Nucleus accumbens (tissue), 56 donors: ENCODE measurements around the gene USP2.
A peak's percentile ranks its signal among the peaks of the same experiment; 100 is the strongest.
"Not testable (repeated sequence)": the region's sequence is repeated elsewhere in the genome, so short reads cannot be mapped to it uniquely, and the experiment has no call there.

Experiments used
- DNase-seq, 56 donors: peaks; one replicate each; lab custom pipeline; 2025; lab: John Stamatoyannopoulos, UW

USP2 gene

DNA sequence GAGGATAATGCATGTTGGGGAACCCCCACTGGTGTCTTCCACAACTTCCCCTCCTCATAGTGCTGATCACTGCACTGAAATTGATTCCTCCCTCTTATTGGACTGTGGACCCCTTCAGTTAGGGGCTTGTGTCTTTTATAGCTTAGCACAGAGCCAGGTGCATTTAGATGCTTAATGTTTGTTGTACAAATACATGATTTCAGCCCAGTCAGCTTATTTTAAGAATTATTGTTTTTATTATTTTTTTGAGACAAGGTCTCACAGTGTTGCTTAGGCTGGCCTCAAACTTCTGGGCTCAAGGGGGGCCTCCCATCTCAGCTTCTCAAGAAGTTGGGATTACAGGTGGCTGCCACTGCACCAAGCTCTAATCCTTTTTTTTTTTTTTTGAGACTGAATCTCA is 33.2 kb upstream of the USP2 start:
- no peak for DNase-seq

DNA sequence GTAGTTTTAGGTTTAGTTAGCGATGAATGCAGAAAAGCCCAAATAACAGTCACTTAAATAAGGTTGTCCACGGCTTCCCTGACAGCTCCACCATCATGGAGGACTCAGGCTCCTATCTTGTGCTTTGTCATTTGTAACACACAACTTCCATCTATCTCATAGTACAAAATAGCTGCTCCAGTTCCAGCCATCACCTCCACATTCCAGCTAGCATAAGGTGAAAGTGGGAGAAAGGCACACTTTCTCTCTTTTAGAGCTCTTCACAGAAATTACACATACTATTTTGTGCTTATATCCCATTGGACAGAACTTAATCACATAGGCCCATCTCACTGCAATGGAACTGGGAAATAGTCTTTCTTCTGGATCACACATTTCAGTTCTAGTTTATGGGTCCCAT is 32.8 kb upstream of the USP2 start:
- DNase-seq = no peak

DNA sequence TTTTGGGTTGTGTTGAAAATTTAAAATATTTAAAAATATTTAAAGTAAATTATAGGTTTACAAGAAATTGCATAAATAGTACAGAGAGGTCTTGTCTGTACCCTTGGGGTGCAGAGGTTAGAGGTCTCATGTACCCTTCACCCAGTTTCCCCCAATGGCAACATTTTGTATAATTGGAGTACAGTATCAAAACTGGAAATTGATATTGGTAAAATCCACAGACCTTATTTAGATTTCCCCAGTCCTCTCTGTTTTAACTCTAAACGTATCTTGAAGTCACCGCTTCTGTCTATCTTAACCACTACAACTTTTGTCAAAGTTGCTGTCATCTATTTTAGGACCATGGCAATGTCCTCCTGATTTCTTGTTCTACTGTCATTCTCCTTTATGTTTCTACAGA is 30.6 kb upstream of the USP2 start:
- DNase-seq = no peak

- DNase-seq = no peak
Measured at GRCh38 chr11:119410501-119410900, 29.0 kb upstream of the USP2 start.

GRCh38 chr11:119409731-119410130 is 28.2 kb upstream of the USP2 start:
- no peak for DNase-seq

- no peak for DNase-seq
Measured at GRCh38 chr11:119406005-119406404, 24.5 kb upstream of the USP2 start.

GRCh38 chr11:119405448-119405847 is 24.0 kb upstream of the USP2 start:
- not testable (repeated sequence) for DNase-seq

- DNase-seq = no peak
Measured at GRCh38 chr11:119404872-119405271, 23.4 kb upstream of the USP2 start.

- no peak for DNase-seq
Measured at GRCh38 chr11:119403021-119403420, 21.5 kb upstream of the USP2 start.

- DNase-seq = no peak
Measured at GRCh38 chr11:119402470-119402869, 21.0 kb upstream of the USP2 start.

- DNase-seq = no peak
Measured at GRCh38 chr11:119400860-119401259, 19.4 kb upstream of the USP2 start.

DNA sequence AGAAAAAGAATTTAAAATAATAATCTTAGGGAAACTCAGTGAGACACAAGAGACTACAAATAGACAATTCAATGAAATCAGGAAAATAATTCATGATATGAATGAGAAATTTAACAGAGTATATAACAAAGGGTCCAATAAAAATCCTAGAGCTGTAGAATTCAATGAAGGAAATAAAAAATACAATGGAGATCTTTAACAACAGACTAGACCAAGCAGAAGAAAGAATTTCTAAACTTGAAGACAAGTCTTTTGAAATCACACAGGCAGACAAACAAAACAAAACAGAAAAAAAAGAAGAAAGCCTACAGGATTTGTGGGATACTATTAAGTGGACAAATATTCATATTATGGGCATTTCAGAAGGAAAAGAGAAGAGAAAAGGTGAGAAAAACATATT is 16.2 kb upstream of the USP2 start:
- DNase-seq = no peak

GRCh38 chr11:119396835-119397234 is 15.3 kb upstream of the USP2 start:
- no peak for DNase-seq

GRCh38 chr11:119391275-119391674 is 9.8 kb upstream of the USP2 start:
- no peak for DNase-seq

- DNase-seq = no peak
Measured at GRCh38 chr11:119389611-119390254, 8.2 kb upstream of the USP2 start.

DNA sequence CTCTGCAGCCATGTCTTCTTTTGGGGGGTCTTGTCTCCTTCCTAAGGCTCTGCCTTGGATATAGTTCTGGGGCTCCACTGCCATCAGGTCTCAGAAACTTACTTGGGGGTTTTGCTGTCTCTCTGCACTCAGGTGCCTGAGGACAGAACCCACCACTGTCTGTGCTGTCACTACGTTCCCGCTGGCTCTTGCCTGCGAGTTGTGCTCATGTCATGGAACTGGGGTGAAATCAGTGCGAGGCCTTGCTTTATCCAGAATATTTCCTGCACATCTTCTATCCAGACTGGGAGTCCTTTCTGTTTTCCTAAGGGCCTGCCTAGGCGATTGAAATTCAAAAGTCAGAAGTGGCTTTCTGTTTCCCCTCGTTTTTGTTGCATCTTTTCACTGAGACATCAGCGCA is 6.6 kb upstream of the USP2 start:
- DNase-seq = no peak

DNA sequence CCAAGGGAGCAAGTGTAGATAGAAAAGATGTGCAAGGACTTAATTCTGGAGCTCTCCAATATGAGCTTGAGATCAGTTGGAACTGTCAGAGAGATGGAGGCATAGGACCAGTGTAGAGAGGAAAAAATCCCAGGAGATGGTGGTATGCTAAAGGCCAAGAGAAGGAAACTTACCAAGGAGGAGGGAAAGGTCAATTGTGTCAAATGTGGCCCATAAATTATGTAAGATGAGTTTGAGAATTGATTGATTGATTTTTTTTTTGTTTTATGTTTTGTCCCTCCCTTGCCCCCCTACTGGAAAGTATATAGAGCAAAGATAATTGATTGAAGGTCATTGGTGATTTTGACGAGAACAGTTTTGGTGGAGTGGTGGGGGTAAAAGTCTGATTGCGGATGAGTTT is 2.8 kb upstream of the USP2 start:
- no peak for DNase-seq

DNA sequence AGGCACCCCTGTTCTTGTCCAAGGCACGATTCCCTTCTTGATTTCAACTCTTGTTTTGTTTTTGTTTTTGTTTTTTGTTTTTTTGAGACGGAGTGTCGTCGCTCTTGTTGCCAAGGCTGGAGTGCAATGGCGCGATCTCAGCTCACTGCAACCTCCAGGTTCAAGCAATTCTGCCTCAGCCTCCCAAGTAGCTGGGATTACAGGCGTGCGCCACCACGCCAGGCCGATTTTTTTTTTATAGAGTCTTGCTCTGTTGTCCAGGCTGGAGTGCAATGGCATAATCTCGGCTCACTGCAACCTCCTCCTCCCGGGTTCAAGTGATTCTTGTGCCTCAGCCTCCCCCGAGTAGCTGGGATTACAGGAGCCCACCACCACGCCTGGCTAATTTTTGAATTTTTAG is 1.0 kb upstream of the USP2 start:
- not testable (repeated sequence) for DNase-seq

GRCh38 chr11:119382101-119382500 is 611 bp upstream of the USP2 start:
- DNase-seq = no peak

DNA sequence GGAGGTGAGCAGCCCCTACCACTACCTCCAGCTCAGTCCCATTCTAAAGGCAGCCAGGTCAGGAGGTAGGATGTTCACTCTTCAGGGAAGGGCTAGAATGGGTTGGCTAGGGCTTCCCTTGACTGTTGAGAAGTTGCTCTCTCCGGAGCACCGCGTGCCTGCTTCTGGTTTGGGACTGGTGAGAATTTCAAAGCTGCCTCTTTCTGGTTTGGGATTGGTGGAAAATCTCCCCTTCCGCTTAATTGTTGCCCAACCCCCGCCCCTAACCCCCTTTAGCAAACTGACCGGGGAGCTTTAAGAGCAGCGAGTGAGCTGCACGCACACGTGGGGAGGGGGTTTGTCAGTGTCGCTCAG is 686 bp downstream of the USP2 start:
- peak in 1 of 56 donors; percentile 47 for DNase-seq

GRCh38 chr11:119380160-119380826 is 1.2 kb downstream of the USP2 start:
- DNase-seq = no peak

- no peak for DNase-seq
Measured at GRCh38 chr11:119378851-119379465, 2.5 kb downstream of the USP2 start.
